ENCODE results near the gene ERC2.
A peak's percentile ranks its signal among the peaks of the same experiment; 100 is the strongest.

The ERC2 gene

GRCh38 chr3:55486101-55486856 lies 982.0 kb downstream of the ERC2 start:
- Histone ChIP-seq H3F3A (ENCODE audit: low read depth) (no peaks in the 10 kb centered on the region), H3K27me3 (ENCODE audit: insufficient read depth, low read length, poor library complexity, severe bottlenecking) (peaks cover 16% of the 10 kb centered on the region), H3K4me1 (ENCODE audit: insufficient read depth, low read length, poor library complexity, severe bottlenecking) (peaks cover 25% of the 10 kb centered on the region), H4K20me1 (ENCODE audit: insufficient read depth, low read length, poor library complexity, severe bottlenecking) (no peaks in the 10 kb centered on the region), H2AFZ (ENCODE audit: low read length) (no peak overlapping the region), H3K9ac (ENCODE audit: low read depth, low read length, poor library complexity, severe bottlenecking) (peak overlapping the region; percentile 69), H3K9me2 (replicated peaks; ENCODE audit: low read depth, low read length) (no peaks in the 10 kb centered on the region), H3K9me3 (ENCODE audit: insufficient read depth, low read depth, low read length) (no peaks in the 10 kb centered on the region), H3K79me2 (ENCODE audit: insufficient read depth, low read length) (peaks cover 67% of the 10 kb centered on the region), H3K36me3 (ENCODE audit: insufficient read depth, low read length) (no peaks in the 10 kb centered on the region), H3K4me3 (ENCODE audit: low read length, poor library complexity, severe bottlenecking) (peak overlapping the region; percentile 78), H3K4me2 (ENCODE audit: low read depth, low read length, poor library complexity, severe bottlenecking) (peak overlapping the region; percentile 66)
- TF ChIP-seq EZH2phosphoT487 (IDR thresholded peaks at IDR 0.05; ENCODE audit: borderline replicate concordance): no peak
- TF ChIP-seq CTCF (conservative IDR thresholded peaks at IDR 0.05; ENCODE audit: low read length): no peak

GRCh38 chr3:55484801-55485791 lies 983.2 kb downstream of the ERC2 start:
- no peaks in the 10 kb centered on the region for H4K20me1 ChIP-seq (ENCODE audit: insufficient read depth, low read length, poor library complexity, severe bottlenecking)
- peak overlapping the region; percentile 66 for H3K4me2 ChIP-seq (ENCODE audit: low read depth, low read length, poor library complexity, severe bottlenecking)
- H3K79me2 ChIP-seq (ENCODE audit: insufficient read depth, low read length): peaks cover 67% of the 10 kb centered on the region
- H3K9me2 ChIP-seq (replicated peaks; ENCODE audit: low read depth, low read length): no peaks in the 10 kb centered on the region
- H3K27me3 ChIP-seq (ENCODE audit: insufficient read depth, low read length, poor library complexity, severe bottlenecking): peaks cover 16% of the 10 kb centered on the region
- H3K36me3 ChIP-seq (ENCODE audit: insufficient read depth, low read length): no peaks in the 10 kb centered on the region
- peak overlapping the region; percentile 43; the same call in 1 of the 2 replicates for H2AFZ ChIP-seq (ENCODE audit: low read length)
- peaks cover 13% of the 10 kb centered on the region for H3K4me1 ChIP-seq (ENCODE audit: insufficient read depth, low read length, poor library complexity, severe bottlenecking)
- TF ChIP-seq CTCF (conservative IDR thresholded peaks at IDR 0.05; ENCODE audit: low read length) (peak; percentile 34), EZH2phosphoT487 (IDR thresholded peaks at IDR 0.05; ENCODE audit: borderline replicate concordance) (no peak)
- H3K9ac ChIP-seq (ENCODE audit: low read depth, low read length, poor library complexity, severe bottlenecking): peak overlapping the region; percentile 69
- H3K4me3 ChIP-seq (ENCODE audit: low read length, poor library complexity, severe bottlenecking): peak overlapping the region; percentile 78
- no peaks in the 10 kb centered on the region for H3F3A ChIP-seq (ENCODE audit: low read depth)
- H3K9me3 ChIP-seq (ENCODE audit: insufficient read depth, low read depth, low read length): no peaks in the 10 kb centered on the region

GRCh38 chr3:55484191-55484689 lies 984.0 kb downstream of the ERC2 start:
- peaks cover 5% of the 10 kb centered on the region for H3K4me1 ChIP-seq (ENCODE audit: insufficient read depth, low read length, poor library complexity, severe bottlenecking)
- peaks cover 67% of the 10 kb centered on the region for H3K79me2 ChIP-seq (ENCODE audit: insufficient read depth, low read length)
- no peaks in the 10 kb centered on the region for H3K36me3 ChIP-seq (ENCODE audit: insufficient read depth, low read length)
- H3K4me3 ChIP-seq (ENCODE audit: low read length, poor library complexity, severe bottlenecking): peak overlapping the region; percentile 67
- no peaks in the 10 kb centered on the region for H3K9me3 ChIP-seq (ENCODE audit: insufficient read depth, low read depth, low read length)
- no peak overlapping the region for H3K9ac ChIP-seq (ENCODE audit: low read depth, low read length, poor library complexity, severe bottlenecking)
- H3F3A ChIP-seq (ENCODE audit: low read depth): no peaks in the 10 kb centered on the region
- no peaks in the 10 kb centered on the region for H4K20me1 ChIP-seq (ENCODE audit: insufficient read depth, low read length, poor library complexity, severe bottlenecking)
- H3K27me3 ChIP-seq (ENCODE audit: insufficient read depth, low read length, poor library complexity, severe bottlenecking): peaks cover 16% of the 10 kb centered on the region
- no peak overlapping the region for H2AFZ ChIP-seq (ENCODE audit: low read length)
- H3K9me2 ChIP-seq (replicated peaks; ENCODE audit: low read depth, low read length): no peaks in the 10 kb centered on the region
- peak overlapping the region; percentile 55 for H3K4me2 ChIP-seq (ENCODE audit: low read depth, low read length, poor library complexity, severe bottlenecking)
- TF ChIP-seq EZH2phosphoT487 (IDR thresholded peaks at IDR 0.05; ENCODE audit: borderline replicate concordance) (no peak), CTCF (conservative IDR thresholded peaks at IDR 0.05; ENCODE audit: low read length) (no peak)
